GM21526 (cell line): ENCODE data around the gene KIFC1.

Experiments
- ATAC-seq: cut with Tn5 transposase; IDR thresholded peaks from one replicate; pipeline ENCODE4 v1.9.1; 2021; ENCODE audit warnings: moderate library complexity; ENCODE audit not compliant: unreplicated experiment, low FRiP score

The KIFC1 gene

GRCh38 chr6:33424855-33425667 lies 33.4 kb downstream of the KIFC1 start:
- no peak for ATAC-seq

- no peak for ATAC-seq
Measured at GRCh38 chr6:33425668-33426577, 34.3 kb downstream of the KIFC1 start.

GRCh38 chr6:33426590-33427511 lies 35.2 kb downstream of the KIFC1 start:
- ATAC-seq: no peak

GRCh38 chr6:33427585-33428223 lies 36.1 kb downstream of the KIFC1 start:
- no peak for ATAC-seq

GRCh38 chr6:33428224-33428965 lies 36.8 kb downstream of the KIFC1 start:
- ATAC-seq: no peak

GRCh38 chr6:33428966-33429749 lies 37.5 kb downstream of the KIFC1 start:
- no peak for ATAC-seq

GRCh38 chr6:33429750-33430052 lies 38.1 kb downstream of the KIFC1 start:
- ATAC-seq: no peak

GRCh38 chr6:33430334-33430733 lies 38.7 kb downstream of the KIFC1 start:
- ATAC-seq: no peak

- no peak for ATAC-seq
Measured at GRCh38 chr6:33430991-33431879, 39.6 kb downstream of the KIFC1 start.

- no peak for ATAC-seq
Measured at GRCh38 chr6:33431880-33432541, 40.4 kb downstream of the KIFC1 start.

GRCh38 chr6:33432546-33432945 lies 40.9 kb downstream of the KIFC1 start:
- no peak for ATAC-seq

- ATAC-seq: no peak
Measured at GRCh38 chr6:33433001-33433543, 41.4 kb downstream of the KIFC1 start.

- no peak for ATAC-seq
Measured at GRCh38 chr6:33433544-33434191, 42.0 kb downstream of the KIFC1 start.

GRCh38 chr6:33434961-33435360 lies 43.3 kb downstream of the KIFC1 start:
- no peak for ATAC-seq

- ATAC-seq: no peak
Measured at GRCh38 chr6:33437666-33438065, 46.0 kb downstream of the KIFC1 start.

- no peak for ATAC-seq
Measured at GRCh38 chr6:33438978-33439594, 47.5 kb downstream of the KIFC1 start.
